ENCODE measurements around the gene INO80.
"Not testable (repeated sequence)": the region's sequence is repeated elsewhere in the genome, so short reads cannot be mapped to it uniquely, and the experiment has no call there.

Gene INO80

GRCh38 chr15:40968290-40969085 lies 147.6 kb downstream of the INO80 start:
- FAIRE-seq = no peak

DNA sequence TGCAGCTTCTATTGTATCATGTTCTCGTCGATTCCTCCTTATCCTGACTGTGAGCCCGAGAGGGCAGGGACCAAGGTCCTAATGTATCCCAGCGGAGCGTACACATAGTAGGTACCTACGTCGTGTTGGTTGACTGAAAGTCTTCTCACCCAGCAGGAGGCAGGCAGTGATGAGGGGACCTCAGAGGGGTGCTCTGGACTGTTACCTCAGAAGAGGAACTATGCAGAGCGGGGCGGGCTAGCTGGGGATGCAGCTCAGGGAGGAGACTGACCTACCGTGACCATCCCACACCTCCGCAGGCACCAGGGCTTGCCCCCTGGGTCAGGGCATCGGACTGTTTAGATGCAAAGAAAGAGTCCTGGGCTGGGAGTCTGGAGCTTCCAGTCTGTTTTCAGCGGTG lies 151.4 kb downstream of the INO80 start:
- DNase-seq (ENCODE audit: insufficient read length, low spot score) (no peak), FAIRE-seq (no peak)

More at GRCh38 chr15:40968290-40969085, 147.6 kb downstream of the INO80 start:
- DNase-seq (ENCODE audit: insufficient read length, low spot score) = no peak

DNA sequence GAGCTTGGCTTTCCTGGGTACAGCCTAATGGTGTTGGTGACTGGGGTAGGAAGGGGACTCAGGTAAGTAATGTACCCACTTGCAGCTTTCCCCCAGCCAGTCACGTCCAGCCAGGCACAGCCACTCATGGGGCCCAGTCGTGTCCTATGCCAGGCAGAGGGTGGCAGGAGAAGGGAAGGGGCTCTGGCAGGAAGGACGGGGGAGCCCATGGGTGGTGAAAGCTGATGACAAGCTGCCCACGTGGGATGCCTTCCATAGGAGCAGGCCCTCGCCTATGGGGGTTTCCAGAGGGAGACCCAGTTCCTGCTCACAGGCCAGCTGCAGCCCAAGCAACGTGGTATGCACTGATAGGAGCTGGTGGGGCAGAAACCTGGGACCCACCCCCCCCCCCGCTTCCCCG lies 152.1 kb downstream of the INO80 start:
- DNase-seq (ENCODE audit: insufficient read length, low spot score) (no peak), FAIRE-seq (no peak)

GRCh38 chr15:40963201-40963600 lies 152.9 kb downstream of the INO80 start:
- DNase-seq (ENCODE audit: insufficient read length, low spot score) (no peak), FAIRE-seq (no peak)

DNA sequence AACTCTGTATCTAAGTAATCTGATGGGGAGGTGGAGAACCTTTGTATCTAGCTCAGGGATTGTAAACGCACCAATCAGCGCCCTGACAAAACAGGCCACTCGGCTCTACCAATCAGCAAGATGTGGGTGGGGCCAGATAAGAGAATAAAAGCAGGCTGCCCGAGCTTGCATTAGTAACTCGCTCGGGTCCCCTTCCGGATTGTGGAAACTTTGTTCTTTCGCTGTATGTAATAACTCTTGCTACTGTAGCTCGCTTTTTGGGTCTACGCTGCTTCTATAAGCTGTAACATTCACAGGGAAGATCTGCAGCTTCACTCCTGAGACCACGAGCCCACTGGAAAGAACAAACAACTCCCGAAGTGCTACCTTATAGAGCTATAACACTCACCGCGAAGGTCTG lies 153.8 kb downstream of the INO80 start:
- FAIRE-seq; DNase-seq (ENCODE audit: insufficient read length, low spot score): not testable (repeated sequence)

GRCh38 chr15:40961740-40962139 lies 154.3 kb downstream of the INO80 start:
- not testable (repeated sequence) for FAIRE-seq

GRCh38 chr15:40960925-40961324 lies 155.2 kb downstream of the INO80 start:
- no peak for FAIRE-seq
- DNase-seq (ENCODE audit: insufficient read length, low spot score) = no peak

More at GRCh38 chr15:40961740-40962139, 154.3 kb downstream of the INO80 start:
- not testable (repeated sequence) for DNase-seq (ENCODE audit: insufficient read length, low spot score)

DNA sequence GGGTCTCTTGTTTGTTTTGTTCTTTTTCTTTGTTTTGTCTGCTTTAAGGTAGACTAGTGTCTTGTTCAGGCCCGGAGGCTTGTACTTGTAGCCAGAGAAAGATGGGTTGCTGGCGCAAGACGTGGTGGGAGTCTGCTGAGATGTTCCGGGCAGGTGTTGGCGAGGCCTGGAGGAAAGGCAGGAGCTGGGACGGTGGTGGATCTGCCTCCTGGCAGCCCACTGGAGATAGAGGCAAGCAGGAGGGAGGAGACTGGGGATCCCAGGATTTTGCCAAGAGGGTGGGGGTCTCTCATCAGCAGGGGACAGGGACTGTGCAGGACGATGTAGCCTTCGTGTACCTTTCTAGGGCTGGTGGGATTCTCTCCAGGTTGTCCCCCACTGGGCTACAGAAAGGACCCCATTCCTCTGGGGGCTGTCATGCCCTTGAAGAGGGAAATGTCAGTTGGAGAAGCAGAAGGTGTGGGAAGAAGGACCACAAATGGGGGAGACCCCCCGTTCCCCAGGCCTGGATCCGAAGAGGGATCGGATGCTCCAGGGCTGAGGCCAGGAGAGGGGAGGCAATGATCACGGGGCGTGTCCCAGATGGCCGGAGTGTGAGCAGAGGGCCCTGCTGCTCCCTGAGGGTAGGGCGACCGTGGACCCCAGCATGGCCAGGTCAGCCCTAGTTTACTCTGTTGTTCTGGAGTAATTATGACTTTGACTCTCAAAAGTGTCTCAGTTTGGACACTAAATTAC lies 155.8 kb downstream of the INO80 start:
- DNase-seq (ENCODE audit: insufficient read length, low spot score) (no peak), FAIRE-seq (no peak)

GRCh38 chr15:40959331-40960141 lies 156.5 kb downstream of the INO80 start:
- FAIRE-seq (no peak), DNase-seq (ENCODE audit: insufficient read length, low spot score) (no peak)

DNA sequence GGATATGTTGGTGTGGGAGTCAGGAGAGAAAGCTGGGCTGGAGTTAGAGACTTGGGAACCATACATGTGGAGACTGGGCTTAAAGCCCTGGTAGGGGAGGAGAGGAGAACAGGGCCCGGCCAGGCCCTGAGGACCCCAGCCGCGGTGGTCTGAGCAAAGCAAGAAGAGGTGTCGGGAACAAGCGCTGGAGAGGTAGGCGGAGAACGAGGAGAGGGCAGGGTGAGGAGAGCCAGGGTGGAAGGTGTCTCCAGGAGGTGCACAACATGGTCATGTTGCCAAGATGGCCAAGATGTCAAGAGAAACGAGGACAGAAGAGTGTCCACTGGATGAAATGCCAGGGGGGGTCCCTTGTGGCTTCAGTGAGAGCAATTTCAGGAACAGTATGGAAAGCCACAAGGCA lies 157.4 kb downstream of the INO80 start:
- DNase-seq (ENCODE audit: insufficient read length, low spot score) (no peak), FAIRE-seq (no peak)

DNA sequence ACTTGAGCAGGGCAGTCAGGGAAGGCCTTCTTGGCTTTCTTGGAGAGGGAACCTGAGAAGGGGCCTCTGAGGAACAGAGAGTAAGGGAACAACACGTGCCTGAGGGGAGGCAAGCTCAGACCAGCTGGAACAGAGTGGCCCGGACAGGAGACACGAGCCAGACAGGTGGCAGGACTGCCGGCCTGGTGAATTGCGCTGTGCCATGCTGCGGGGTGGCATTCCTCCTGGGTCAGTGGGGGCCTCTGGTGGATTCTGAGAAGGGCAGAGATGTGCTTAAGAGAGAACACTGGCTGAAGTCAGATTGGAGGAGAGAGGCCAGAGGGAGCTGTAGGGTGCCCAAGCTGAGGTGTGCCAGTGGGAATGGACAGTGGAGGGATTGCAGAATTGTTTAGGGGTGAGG lies 157.9 kb downstream of the INO80 start:
- no peak for FAIRE-seq
- no peak for DNase-seq (ENCODE audit: insufficient read length, low spot score)

DNA sequence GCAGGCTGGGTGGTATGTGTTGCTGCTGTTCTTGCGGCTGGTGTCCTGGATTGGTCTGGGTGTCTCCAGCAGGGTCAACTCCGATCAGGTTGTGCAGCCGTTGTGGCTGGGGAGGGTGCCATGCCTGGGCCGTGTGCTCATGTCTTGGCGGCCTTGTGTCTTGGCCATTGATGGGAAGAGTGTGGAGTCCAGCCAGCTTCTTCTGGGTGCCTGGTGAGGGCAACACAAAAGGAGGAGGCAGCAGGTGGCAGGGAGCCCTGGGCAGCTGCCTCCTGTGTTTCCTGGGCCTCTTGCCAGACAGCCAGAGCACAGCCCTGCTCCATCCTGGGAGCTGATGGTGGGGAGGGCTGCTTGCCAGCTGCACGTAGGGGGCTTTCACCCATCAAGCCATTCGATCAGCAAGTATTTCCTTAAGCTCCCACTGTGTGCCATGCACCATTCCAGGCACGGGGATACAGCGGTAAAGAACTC lies 158.5 kb downstream of the INO80 start:
- no peak for DNase-seq (ENCODE audit: insufficient read length, low spot score)
- FAIRE-seq = no peak

DNA sequence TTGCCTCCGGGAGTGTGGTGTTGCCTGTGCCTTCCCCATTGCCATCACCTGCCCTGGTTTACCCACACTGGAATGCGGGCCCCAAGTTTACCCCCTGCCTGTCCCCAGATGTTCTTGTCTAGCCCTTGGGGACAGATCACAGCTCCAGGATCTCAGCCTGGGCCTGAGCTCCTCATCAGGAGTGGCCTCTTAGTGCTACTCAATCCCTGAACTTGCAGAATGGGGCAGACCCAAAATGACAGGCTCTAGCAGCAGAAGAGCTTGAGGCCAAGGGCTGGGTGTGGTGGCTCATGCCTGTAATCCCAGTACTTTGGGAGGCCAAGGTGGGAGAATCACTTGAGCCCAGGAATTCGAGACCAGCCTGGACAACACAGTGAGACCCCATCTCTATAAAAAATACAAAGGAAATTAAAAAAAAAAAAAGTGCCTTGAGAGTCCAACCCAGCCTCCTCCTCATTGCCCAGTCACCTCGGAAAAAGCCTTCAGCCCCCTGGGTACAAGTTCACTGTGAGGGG lies 159.0 kb downstream of the INO80 start:
- FAIRE-seq = no peak
- no peak for DNase-seq (ENCODE audit: insufficient read length, low spot score)

- FAIRE-seq (no peak), DNase-seq (ENCODE audit: insufficient read length, low spot score) (no peak)
These were observed 159.5 kb downstream of the INO80 start for GRCh38 chr15:40956541-40956982.

DNA sequence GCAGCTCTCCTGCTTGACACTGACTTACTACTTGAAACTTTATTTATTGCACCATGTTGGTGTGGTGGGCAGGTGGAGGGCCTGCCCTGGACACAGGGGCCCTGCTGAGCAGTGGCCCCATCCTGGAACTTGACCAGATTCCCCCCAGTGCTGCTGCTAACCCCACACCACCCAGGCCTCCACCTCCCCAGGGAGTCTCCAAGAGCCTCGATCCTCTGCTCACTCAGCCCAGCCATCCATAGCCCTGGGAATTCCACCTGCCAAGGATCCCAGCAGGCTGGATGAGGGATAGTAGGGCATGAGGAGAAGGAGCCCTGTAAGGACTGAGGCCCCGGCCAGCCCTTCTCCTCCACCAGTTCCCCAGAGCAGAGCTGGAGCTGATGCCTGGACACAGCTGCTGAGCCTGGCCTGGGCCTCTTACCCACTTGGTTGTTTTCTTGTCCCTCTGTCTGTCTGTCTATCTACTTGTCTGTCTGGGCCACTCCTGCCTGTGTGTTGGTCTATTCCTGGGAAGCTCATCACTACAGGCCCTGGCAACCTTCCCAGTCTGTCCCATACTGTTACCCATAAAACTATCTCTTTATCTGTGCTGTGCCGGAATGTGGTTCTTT lies 160.0 kb downstream of the INO80 start:
- FAIRE-seq = no peak
- no peak for DNase-seq (ENCODE audit: insufficient read length, low spot score)

GRCh38 chr15:40955141-40955903 lies 160.8 kb downstream of the INO80 start:
- FAIRE-seq (no peak), DNase-seq (ENCODE audit: insufficient read length, low spot score) (no peak)

GRCh38 chr15:40954158-40954848 lies 161.8 kb downstream of the INO80 start:
- not testable (repeated sequence) for DNase-seq (ENCODE audit: insufficient read length, low spot score); FAIRE-seq

GRCh38 chr15:40953713-40954074 lies 162.4 kb downstream of the INO80 start:
- DNase-seq (ENCODE audit: insufficient read length, low spot score) (no peak), FAIRE-seq (no peak)

Data from HTR-8/SVneo (cell line).